ENCODE data around the gene DIP2C.

DNA sequence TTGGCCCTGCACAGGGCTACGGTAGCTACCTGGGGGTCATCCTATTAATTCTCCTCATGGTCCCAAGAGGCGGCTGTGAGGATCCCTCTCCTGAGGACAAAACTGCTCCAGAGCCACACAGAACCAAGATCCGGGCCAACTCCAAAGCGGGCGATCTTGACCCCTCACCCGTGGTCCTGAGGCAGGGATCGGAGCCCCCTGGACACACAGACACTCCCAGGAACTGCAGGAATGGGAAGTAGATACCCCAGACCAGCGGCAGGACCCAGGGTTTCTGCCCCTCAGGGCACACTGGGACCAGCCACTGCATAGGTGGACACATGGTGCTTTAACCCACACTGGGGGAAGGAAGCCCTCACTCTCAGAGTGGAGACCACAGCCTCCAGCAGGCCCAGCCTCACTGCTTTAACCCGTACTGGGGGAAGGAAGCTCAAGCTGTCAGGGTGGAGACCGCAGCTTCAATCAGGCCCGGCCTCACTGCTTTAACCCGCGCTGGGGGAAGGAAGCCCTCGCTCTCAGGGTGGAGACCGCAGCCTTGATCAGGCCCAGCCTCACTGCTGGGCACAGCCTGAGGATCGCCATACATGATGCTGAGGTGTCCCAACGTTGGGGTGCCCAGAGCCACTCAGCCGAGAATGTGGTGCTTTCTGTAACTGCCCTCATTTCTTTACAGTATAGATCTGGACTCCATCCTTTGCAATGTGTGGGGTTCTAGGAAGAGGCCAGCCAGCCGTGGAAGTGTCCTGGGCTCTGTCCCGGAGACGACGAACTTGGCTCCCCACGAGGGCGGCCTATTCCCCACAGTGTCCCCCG is 60.1 kb downstream of the DIP2C start:
- TF ChIP-seq, protein P1, sequence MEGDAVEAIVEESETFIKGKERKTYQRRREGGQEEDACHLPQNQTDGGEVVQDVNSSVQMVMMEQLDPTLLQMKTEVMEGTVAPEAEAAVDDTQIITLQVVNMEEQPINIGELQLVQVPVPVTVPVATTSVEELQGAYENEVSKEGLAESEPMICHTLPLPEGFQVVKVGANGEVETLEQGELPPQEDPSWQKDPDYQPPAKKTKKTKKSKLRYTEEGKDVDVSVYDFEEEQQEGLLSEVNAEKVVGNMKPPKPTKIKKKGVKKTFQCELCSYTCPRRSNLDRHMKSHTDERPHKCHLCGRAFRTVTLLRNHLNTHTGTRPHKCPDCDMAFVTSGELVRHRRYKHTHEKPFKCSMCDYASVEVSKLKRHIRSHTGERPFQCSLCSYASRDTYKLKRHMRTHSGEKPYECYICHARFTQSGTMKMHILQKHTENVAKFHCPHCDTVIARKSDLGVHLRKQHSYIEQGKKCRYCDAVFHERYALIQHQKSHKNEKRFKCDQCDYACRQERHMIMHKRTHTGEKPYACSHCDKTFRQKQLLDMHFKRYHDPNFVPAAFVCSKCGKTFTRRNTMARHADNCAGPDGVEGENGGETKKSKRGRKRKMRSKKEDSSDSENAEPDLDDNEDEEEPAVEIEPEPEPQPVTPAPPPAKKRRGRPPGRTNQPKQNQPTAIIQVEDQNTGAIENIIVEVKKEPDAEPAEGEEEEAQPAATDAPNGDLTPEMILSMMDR (conservative IDR thresholded peaks at IDR 0.05; ENCODE audit: low read length) = no peak
- no peak for TF ChIP-seq EZH2phosphoT487 (IDR thresholded peaks at IDR 0.05; ENCODE audit: borderline replicate concordance)

All from Loucy (cell line).